ENCODE measurements around the gene IL1R1.

IL1R1 gene

DNA sequence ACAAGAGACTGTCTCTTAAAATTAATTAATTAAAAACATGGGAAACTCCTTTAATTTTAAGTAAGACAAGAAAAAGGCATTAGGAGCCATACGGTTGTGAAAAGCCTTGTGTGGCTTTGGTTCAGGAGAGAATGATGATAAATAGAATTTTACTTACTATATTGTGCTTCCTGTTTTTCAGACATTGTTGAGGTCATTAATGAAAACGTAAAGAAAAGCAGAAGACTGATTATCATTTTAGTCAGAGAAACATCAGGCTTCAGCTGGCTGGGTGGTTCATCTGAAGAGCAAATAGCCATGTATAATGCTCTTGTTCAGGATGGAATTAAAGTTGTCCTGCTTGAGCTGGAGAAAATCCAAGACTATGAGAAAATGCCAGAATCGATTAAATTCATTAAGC is 33.6 kb downstream of the IL1R1 start:
- Histone ChIP-seq H4K8ac (ENCODE audit: low read depth, low read length) (no peak overlapping the region), H3K27me3 (ENCODE audit: control insufficient read depth in 3 of 3, insufficient read depth in 3 of 3, low read depth in 1 of 3, low read length in 3 of 3) (no peaks in the 10 kb centered on the region), H3K9me3 (replicated peaks in 1 of 2; ENCODE audit: control insufficient read depth in 2 of 2, insufficient read depth in 1 of 2, low read depth in 1 of 2, low read length in 2 of 2) (no peaks in the 10 kb centered on the region), H2BK120ac (ENCODE audit: low read depth, low read length) (no peak overlapping the region), H3K18ac (ENCODE audit: low read length) (no peak overlapping the region), H3K4me1 (ENCODE audit: control insufficient read depth in 2 of 2, insufficient read depth in 1 of 2, low read depth in 1 of 2, low read length in 2 of 2) (no peaks in the 10 kb centered on the region), H3K27ac (replicated peaks; ENCODE audit: low read length) (no peak overlapping the region), H3K9ac (ENCODE audit: low read depth, low read length, poor library complexity) (no peak overlapping the region), H2AFZ (ENCODE audit: low read length) (no peak overlapping the region), H2BK15ac (ENCODE audit: low read length) (no peak overlapping the region), H3K4me3 (ENCODE audit: low read length in 2 of 2) (no peak overlapping the region), H3K36me3 (replicated peaks in 1 of 2; ENCODE audit: control insufficient read depth in 2 of 2, insufficient read depth in 2 of 2, low read length in 2 of 2) (no peaks in the 10 kb centered on the region), H2AK5ac (ENCODE audit: low read depth, low read length) (no peak overlapping the region), H4K91ac (ENCODE audit: low read depth, low read length, poor library complexity) (no peak overlapping the region), H3K79me1 (ENCODE audit: low read depth, low read length) (no peaks in the 10 kb centered on the region), H3K14ac (ENCODE audit: low read length) (no peak overlapping the region), H3K23ac (ENCODE audit: low read depth, low read length, poor library complexity) (no peak overlapping the region), H3K4ac (ENCODE audit: low read length) (no peak overlapping the region), H3K4me2 (ENCODE audit: insufficient read depth, low read length, poor library complexity, severe bottlenecking) (no peak overlapping the region), H2BK12ac (ENCODE audit: low read length) (no peak overlapping the region), H2BK5ac (ENCODE audit: low read length) (no peak overlapping the region)
- DNase-seq (ENCODE audit: low spot score), result no peak
- WGBS, 2 donors (ENCODE audit: extremely low coverage in 2 of 2, insufficient read length in 2 of 2, insufficient replicate concordance in 1 of 2), result no CpG with 5 or more reads among the region's 3 CpGs

- no peak overlapping the region for H3K18ac ChIP-seq (ENCODE audit: low read length)
- no CpG with 5 or more reads among the region's 7 CpGs for WGBS, 2 donors (ENCODE audit: extremely low coverage in 2 of 2, insufficient read length in 2 of 2, insufficient replicate concordance in 1 of 2)
- no peak overlapping the region for H2BK5ac ChIP-seq (ENCODE audit: low read length)
- H3K9ac ChIP-seq (ENCODE audit: low read depth, low read length, poor library complexity), result no peak overlapping the region
- H3K4ac ChIP-seq (ENCODE audit: low read length), result no peak overlapping the region
- no peaks in the 10 kb centered on the region for H3K36me3 ChIP-seq (replicated peaks in 1 of 2; ENCODE audit: control insufficient read depth in 2 of 2, insufficient read depth in 2 of 2, low read length in 2 of 2)
- H4K8ac ChIP-seq (ENCODE audit: low read depth, low read length), result no peak overlapping the region
- H3K4me1 ChIP-seq (ENCODE audit: control insufficient read depth in 2 of 2, insufficient read depth in 1 of 2, low read depth in 1 of 2, low read length in 2 of 2), result no peaks in the 10 kb centered on the region
- no peak overlapping the region for H2AFZ ChIP-seq (ENCODE audit: low read length)
- H3K79me1 ChIP-seq (ENCODE audit: low read depth, low read length), result no peaks in the 10 kb centered on the region
- no peak overlapping the region for H2BK120ac ChIP-seq (ENCODE audit: low read depth, low read length)
- H3K27ac ChIP-seq (replicated peaks; ENCODE audit: low read length), result no peak overlapping the region
- no peak overlapping the region for H4K91ac ChIP-seq (ENCODE audit: low read depth, low read length, poor library complexity)
- H3K9me3 ChIP-seq (replicated peaks in 1 of 2; ENCODE audit: control insufficient read depth in 2 of 2, insufficient read depth in 1 of 2, low read depth in 1 of 2, low read length in 2 of 2), result no peaks in the 10 kb centered on the region
- no peak overlapping the region for H3K23ac ChIP-seq (ENCODE audit: low read depth, low read length, poor library complexity)
- H2BK12ac ChIP-seq (ENCODE audit: low read length), result no peak overlapping the region
- H3K27me3 ChIP-seq (ENCODE audit: control insufficient read depth in 3 of 3, insufficient read depth in 3 of 3, low read depth in 1 of 3, low read length in 3 of 3), result no peaks in the 10 kb centered on the region
- no peak for DNase-seq (ENCODE audit: low spot score)
- H3K4me3 ChIP-seq (ENCODE audit: low read length in 2 of 2), result no peak overlapping the region
- no peak overlapping the region for H2BK15ac ChIP-seq (ENCODE audit: low read length)
- H2AK5ac ChIP-seq (ENCODE audit: low read depth, low read length), result no peak overlapping the region
- no peak overlapping the region for H3K4me2 ChIP-seq (ENCODE audit: insufficient read depth, low read length, poor library complexity, severe bottlenecking)
- H3K14ac ChIP-seq (ENCODE audit: low read length), result no peak overlapping the region
Measured at GRCh38 chr2:102177814-102178478, 35.4 kb downstream of the IL1R1 start.

DNA sequence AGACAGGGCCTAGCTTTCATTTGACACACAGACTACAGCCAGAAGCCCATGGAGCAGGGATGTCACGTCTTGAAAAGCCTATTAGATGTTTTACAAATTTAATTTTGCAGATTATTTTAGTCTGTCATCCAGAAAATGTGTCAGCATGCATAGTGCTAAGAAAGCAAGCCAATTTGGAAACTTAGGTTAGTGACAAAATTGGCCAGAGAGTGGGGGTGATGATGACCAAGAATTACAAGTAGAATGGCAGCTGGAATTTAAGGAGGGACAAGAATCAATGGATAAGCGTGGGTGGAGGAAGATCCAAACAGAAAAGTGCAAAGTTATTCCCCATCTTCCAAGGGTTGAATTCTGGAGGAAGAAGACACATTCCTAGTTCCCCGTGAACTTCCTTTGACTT is 36.5 kb downstream of the IL1R1 start:
- Histone ChIP-seq H2AK5ac (ENCODE audit: low read depth, low read length) (no peak overlapping the region), H3K27me3 (ENCODE audit: control insufficient read depth in 3 of 3, insufficient read depth in 3 of 3, low read depth in 1 of 3, low read length in 3 of 3) (no peaks in the 10 kb centered on the region), H3K27ac (replicated peaks; ENCODE audit: low read length) (no peak overlapping the region), H2BK120ac (ENCODE audit: low read depth, low read length) (no peak overlapping the region), H2BK5ac (ENCODE audit: low read length) (no peak overlapping the region), H2AFZ (ENCODE audit: low read length) (no peak overlapping the region), H2BK12ac (ENCODE audit: low read length) (no peak overlapping the region), H3K4me1 (ENCODE audit: control insufficient read depth in 2 of 2, insufficient read depth in 1 of 2, low read depth in 1 of 2, low read length in 2 of 2) (no peaks in the 10 kb centered on the region), H4K8ac (ENCODE audit: low read depth, low read length) (no peak overlapping the region), H3K4me3 (ENCODE audit: low read length in 2 of 2) (no peak overlapping the region), H3K9ac (ENCODE audit: low read depth, low read length, poor library complexity) (no peak overlapping the region), H3K14ac (ENCODE audit: low read length) (no peak overlapping the region), H2BK15ac (ENCODE audit: low read length) (no peak overlapping the region), H3K4ac (ENCODE audit: low read length) (no peak overlapping the region), H3K9me3 (replicated peaks in 1 of 2; ENCODE audit: control insufficient read depth in 2 of 2, insufficient read depth in 1 of 2, low read depth in 1 of 2, low read length in 2 of 2) (no peaks in the 10 kb centered on the region), H4K91ac (ENCODE audit: low read depth, low read length, poor library complexity) (no peak overlapping the region), H3K18ac (ENCODE audit: low read length) (no peak overlapping the region), H3K79me1 (ENCODE audit: low read depth, low read length) (no peaks in the 10 kb centered on the region), H3K23ac (ENCODE audit: low read depth, low read length, poor library complexity) (no peak overlapping the region), H3K4me2 (ENCODE audit: insufficient read depth, low read length, poor library complexity, severe bottlenecking) (no peak overlapping the region), H3K36me3 (replicated peaks in 1 of 2; ENCODE audit: control insufficient read depth in 2 of 2, insufficient read depth in 2 of 2, low read length in 2 of 2) (no peaks in the 10 kb centered on the region)
- no CpG with 5 or more reads among the region's 3 CpGs for WGBS, 2 donors (ENCODE audit: extremely low coverage in 2 of 2, insufficient read length in 2 of 2, insufficient replicate concordance in 1 of 2)
- no peak for DNase-seq (ENCODE audit: low spot score)

GRCh38 chr2:102179788-102180686 is 37.5 kb downstream of the IL1R1 start:
- no peak for DNase-seq (ENCODE audit: low spot score)
- Histone ChIP-seq H4K8ac (ENCODE audit: low read depth, low read length) (no peak overlapping the region), H3K36me3 (replicated peaks in 1 of 2; ENCODE audit: control insufficient read depth in 2 of 2, insufficient read depth in 2 of 2, low read length in 2 of 2) (no peaks in the 10 kb centered on the region), H2BK15ac (ENCODE audit: low read length) (no peak overlapping the region), H3K27ac (replicated peaks; ENCODE audit: low read length) (no peak overlapping the region), H3K27me3 (ENCODE audit: control insufficient read depth in 3 of 3, insufficient read depth in 3 of 3, low read depth in 1 of 3, low read length in 3 of 3) (no peaks in the 10 kb centered on the region), H3K9me3 (replicated peaks in 1 of 2; ENCODE audit: control insufficient read depth in 2 of 2, insufficient read depth in 1 of 2, low read depth in 1 of 2, low read length in 2 of 2) (no peaks in the 10 kb centered on the region), H2AFZ (ENCODE audit: low read length) (no peak overlapping the region), H3K4me1 (ENCODE audit: control insufficient read depth in 2 of 2, insufficient read depth in 1 of 2, low read depth in 1 of 2, low read length in 2 of 2) (no peaks in the 10 kb centered on the region), H3K9ac (ENCODE audit: low read depth, low read length, poor library complexity) (no peak overlapping the region), H2BK5ac (ENCODE audit: low read length) (no peak overlapping the region), H3K4me3 (ENCODE audit: low read length in 2 of 2) (no peak overlapping the region), H2BK12ac (ENCODE audit: low read length) (no peak overlapping the region), H3K4me2 (ENCODE audit: insufficient read depth, low read length, poor library complexity, severe bottlenecking) (no peak overlapping the region), H3K79me1 (ENCODE audit: low read depth, low read length) (no peaks in the 10 kb centered on the region), H3K23ac (ENCODE audit: low read depth, low read length, poor library complexity) (no peak overlapping the region), H3K4ac (ENCODE audit: low read length) (no peak overlapping the region), H3K14ac (ENCODE audit: low read length) (no peak overlapping the region), H4K91ac (ENCODE audit: low read depth, low read length, poor library complexity) (no peak overlapping the region), H2AK5ac (ENCODE audit: low read depth, low read length) (no peak overlapping the region), H2BK120ac (ENCODE audit: low read depth, low read length) (no peak overlapping the region), H3K18ac (ENCODE audit: low read length) (no peak overlapping the region)
- no CpG with 5 or more reads among the region's 2 CpGs for WGBS, 2 donors (ENCODE audit: extremely low coverage in 2 of 2, insufficient read length in 2 of 2, insufficient replicate concordance in 1 of 2)
